Stimulated activated CD4-positive, alpha-beta T cell treated with anti-CD3 and anti-CD28 coated beads, Interleukin-4, amount 100 ng/mL, for 4 hours (primary cell): ENCODE data around the gene CLIC6.
A peak's percentile ranks its signal among the peaks of the same experiment; 100 is the strongest.
"Not testable (repeated sequence)": the region's sequence is repeated elsewhere in the genome, so short reads cannot be mapped to it uniquely, and the experiment has no call there.

Experiments
- DNase-seq, 2 experiments: peaks; one replicate each; pipeline ENCODE4 v3.0.0-alpha.2; 2020

CLIC6 gene

DNA sequence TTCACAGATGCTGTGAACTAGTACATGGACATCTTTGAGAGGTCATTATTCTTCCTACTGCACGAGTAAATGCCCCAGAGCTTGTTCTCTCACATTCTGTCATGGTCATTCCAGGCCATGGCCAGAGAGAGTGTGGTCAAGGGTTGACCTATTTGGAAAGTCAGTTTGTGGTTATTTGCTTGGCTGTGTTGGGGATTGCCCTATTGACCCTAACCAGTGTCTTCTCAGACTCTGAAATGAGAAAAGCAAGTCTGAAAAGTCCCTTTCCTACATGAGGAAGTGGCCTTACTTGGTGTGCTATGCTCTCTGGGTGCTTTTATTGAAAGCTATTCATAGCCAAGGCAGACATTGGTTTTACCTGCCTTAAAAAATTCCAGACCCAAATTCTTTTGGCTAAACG is 26.6 kb downstream of the CLIC6 start:
- DNase-seq: no peak

- no peak for DNase-seq
Observed at GRCh38 chr21:34696121-34696520, 27.3 kb downstream of the CLIC6 start.

DNA sequence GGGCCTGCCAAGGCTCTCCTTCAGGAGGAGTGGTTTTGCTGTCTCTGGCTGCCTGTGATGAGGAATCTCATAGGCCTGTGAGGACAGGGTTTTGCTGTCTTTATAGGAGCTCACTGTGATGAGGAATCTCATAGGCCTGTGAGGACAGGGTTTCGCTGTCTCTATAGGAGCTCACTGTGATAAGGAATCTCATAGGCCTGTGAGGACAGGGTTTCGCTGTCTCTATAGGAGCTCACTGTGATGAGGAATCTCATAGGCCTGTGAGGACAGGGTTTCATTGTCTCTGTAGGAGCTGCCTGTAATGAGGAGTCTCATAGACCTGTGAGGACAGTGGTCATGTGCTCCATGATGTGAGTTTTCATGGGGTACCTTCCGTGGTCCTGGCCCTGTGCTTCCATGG is 29.0 kb downstream of the CLIC6 start:
- no peak for DNase-seq

GRCh38 chr21:34698270-34699015 is 29.6 kb downstream of the CLIC6 start:
- DNase-seq: no peak

GRCh38 chr21:34700605-34701004 is 31.8 kb downstream of the CLIC6 start:
- no peak for DNase-seq

DNA sequence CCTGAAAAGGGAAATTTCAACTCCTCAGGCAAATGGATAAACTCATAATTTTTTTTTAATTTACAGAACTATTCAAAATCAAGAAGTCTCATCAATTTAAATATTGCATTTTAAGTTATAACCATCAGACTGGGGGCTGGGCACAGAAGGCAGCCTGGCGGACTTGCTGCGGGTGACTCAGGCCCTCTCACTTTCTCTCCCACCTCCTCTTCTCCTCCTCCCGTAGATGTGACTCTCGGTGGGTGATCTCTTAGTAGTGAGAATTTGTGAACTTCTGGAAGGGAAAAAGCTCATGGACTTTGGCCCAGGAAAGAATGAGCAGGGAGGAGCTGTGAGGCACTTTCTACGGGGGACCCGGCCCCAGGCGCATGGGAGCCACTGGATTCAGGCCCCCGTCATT is 32.9 kb downstream of the CLIC6 start:
- DNase-seq: no peak

- DNase-seq: no peak
Observed at GRCh38 chr21:34702341-34703170, 33.8 kb downstream of the CLIC6 start.

- DNase-seq: no peak
Observed at GRCh38 chr21:34703571-34703970, 34.8 kb downstream of the CLIC6 start.

DNA sequence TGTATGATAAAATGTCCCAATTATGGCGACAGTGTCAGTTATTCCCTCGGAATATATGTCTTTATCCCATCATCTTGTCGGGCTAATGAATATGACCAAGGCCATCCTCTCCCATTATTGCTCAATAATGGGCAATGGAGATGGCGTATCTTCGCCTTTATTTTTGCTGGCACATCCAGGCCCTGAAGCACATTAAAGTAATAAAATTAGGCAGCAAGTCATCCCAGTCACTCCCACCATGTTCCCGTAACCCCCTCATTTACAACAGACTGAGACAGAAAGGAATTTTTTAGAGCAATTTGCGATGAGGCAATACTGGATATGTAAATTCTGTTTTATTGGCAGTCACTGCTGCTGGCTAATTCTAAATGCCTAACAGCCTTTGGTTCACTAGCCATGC is 35.3 kb downstream of the CLIC6 start:
- DNase-seq: no peak

- DNase-seq: no peak
Observed at GRCh38 chr21:34705011-34705410, 36.2 kb downstream of the CLIC6 start.

DNA sequence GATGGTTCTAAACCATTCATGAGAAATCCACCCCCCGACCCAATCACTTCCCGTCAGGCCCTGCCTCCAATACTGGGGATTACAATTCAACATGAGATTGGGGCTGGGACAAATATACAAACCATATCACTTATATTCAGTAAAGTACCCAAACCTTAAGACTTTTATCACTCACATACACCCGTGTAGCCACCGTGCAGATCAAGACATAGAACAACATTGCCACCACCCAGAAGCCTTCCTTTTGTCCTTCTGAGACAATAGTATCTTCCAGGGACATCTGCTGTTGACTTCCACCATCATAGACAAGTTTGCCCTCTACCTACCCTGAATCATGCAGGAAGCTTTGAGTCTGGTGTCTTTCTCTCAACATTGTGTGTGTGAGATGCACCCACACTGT is 37.5 kb downstream of the CLIC6 start:
- DNase-seq: no peak

DNA sequence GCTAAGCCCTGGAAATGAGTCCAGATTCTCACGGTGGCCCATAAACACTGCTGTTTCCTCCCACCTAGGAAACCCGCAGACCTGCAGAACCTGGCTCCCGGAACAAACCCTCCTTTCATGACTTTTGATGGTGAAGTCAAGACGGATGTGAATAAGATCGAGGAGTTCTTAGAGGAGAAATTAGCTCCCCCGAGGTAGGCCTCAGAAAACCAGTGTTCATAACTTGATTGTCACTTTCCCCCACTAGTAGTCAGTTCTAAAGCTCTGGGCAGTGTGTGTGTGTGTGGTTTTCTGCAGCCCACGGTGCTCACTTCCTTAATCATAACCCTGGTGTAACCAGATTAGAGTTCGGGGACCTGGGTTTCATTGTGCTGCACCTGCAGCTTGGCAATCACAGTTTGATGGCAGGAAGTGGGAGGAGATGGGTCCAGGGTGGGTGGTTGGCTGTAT is 39.1 kb downstream of the CLIC6 start:
- DNase-seq: peak in 1 of 2 experiments; percentile 7

GRCh38 chr21:34713621-34714020 is 44.8 kb downstream of the CLIC6 start:
- no peak for DNase-seq

DNA sequence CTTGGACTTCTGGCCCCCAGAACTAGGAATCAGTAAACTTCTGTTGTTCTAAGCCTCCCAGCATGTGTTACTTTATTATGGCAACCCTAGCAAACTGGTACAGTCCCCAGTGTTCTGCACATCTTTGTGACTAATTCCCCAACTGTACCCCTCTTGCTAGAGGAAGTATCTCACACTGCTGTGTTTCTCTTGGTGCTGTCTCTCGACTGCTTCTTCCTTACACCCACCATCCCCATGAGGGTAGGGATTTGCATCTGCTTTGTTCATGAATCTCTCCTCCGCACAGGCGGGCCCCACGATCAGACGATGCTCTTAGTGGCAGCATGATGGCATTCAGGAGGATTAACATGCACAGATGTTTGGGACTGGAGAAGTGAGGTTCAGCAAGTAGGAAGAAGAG is 46.7 kb downstream of the CLIC6 start:
- DNase-seq: no peak

DNA sequence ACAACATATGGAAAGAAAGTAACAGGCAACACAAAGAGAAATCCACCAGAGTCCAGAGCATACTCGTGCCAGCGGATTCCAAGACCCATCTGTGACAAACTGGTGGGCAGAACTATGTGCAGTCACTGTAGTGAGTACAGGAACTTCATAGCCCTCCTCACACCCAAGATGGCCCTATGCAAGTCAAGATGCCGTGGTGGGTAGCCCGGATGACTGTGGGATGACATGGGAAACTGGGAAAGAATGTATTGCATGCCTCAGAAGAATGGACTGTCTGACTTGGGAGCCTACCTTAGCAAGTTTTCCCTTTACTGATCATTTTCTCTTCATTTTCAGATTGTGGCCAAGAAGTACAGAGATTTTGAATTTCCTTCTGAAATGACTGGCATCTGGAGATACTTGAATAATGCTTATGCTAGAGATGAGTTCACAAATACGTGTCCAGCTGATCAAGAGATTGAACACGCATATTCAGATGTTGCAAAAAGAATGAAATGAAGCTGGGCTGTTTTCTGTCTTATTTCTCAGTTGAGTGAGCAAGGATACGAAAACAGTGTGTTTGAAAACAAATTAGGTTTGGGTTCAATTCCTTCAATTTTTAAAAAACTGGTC is 47.3 kb downstream of the CLIC6 start:
- DNase-seq: no peak

GRCh38 chr21:34718529-34718928 is 49.7 kb downstream of the CLIC6 start:
- DNase-seq: not testable (repeated sequence)

GRCh38 chr21:34722684-34723300 is 54.0 kb downstream of the CLIC6 start:
- DNase-seq: peak in 1 of 2 experiments; percentile 14

DNA sequence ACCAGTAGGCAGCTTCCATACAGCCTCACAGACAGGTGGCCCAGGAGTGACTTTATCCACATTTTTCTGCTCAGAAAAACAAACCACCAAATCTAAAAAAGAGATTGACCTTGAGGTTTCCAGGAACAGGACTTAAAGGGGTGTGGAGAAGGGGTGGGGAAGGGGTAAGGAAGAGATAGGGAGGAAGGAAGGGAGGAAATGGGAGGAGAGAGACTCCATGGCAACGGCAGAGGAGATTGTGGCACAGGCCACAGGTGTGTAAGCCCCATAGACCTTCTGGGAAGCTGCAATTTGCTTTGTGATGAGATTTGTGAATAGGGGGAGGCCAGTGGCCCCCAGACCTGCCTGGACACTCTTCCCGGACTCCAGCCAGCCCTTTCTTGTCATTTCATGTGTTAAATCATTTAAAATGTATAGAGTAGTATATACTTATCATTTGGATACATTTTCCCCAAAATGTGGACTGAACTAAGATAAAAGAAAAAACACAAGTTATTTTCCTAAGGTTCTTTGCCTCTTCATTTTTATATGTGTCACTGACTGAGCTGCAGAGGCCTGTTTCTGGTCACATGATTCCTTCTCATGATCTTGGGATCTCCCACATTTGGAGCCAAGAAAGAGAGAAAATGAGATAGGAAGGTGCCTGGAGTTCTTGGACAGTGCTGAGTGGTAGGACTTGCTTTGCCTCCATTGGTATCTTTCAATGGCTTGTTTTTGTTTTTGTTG is 55.5 kb downstream of the CLIC6 start:
- no peak for DNase-seq

DNA sequence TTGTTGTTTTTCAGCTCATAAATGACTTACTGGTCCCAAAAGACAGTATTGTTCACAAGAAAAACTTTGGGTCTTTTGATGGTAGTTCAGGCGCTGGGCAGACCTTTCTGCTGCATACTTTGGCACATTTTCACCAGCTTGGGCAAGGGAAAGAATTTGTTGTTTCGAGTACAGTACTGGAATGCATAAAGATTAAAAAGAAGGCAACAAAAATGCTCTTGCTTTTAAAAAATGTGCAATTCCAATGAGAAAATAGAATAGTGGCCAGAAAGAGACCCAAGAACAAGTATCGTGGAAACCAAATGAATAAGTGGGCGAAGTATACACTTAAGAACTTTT is 56.0 kb downstream of the CLIC6 start:
- no peak for DNase-seq

DNA sequence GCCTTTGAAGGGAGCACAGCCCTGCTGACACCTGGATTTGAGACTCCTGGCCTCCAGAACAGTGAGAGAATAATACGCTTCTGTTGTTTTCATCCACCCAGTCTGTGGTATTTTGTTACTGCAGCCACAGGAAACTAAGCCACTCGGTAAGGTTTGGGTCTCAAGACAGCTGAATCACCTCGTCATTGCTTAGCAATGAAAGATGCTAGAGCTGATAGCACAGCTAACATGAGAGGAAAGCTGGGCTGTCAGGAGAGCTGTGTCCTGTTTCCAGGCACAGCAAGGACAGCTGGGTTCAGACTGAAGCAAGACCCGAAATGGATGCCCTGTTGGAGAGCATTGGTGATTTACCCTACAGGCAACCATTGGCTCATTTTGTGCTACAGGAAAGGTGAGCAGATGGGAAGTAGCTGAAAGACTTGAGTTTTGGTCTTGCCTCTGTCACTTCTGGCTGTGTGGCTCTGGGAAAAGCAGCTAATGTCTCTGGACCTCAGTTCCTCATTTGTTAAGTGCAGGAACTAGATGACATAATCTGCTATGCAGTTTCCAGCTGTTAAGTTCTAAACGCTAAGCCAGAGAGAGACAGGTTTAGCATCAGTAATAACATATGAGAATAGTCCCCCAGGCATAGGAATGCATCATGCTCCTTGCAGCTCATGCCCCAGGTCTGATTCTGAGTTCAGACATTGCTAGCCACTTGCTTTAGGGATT is 58.0 kb downstream of the CLIC6 start:
- DNase-seq: no peak

DNA sequence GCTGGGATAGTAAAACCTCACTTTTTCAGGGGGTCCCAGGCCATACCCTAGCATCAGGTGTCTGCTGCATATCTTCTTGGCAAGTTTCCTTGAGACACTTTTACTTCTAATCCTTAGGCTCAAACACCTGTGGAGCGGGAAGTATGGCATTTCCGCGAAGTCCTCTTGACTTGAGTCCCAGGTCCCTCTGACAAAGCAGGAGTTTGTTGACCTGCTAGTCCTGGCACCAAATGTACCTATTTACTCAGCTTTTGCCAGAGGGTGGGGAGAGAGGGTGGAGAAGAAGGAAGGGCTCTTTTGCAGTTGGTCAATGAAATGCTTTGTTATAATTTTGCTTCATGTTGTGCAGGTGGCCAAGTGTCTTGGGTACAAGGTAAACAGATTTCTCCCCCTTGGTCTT is 59.7 kb downstream of the CLIC6 start:
- DNase-seq: no peak

DNA sequence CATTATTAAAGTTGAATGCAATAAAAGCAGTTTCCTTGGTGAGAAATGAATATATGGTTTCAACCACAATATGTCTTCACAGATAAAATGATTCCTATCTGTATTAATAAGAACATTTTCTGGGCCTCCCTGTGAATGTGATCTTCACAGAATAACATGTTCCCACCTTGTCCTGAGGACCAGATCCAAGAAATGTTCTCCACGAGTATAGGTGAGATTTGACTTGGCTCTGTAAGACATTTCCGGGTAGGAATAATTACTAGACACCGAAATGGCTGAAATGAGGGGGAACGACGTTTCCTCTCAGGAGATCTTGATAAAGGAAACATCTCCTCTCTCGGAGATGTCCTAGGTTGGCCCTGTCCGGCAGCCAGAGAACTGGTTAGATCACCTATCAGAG is 61.4 kb downstream of the CLIC6 start:
- no peak for DNase-seq
